ENCODE data around the gene OR2H1. TPM values are rescaled to one million over a fixed set of nuclear protein-coding genes. Genes with fewer than 3 reads are reported as not detected.

The OR2H1 gene
- total RNA-seq, 1 donor from 2014 or later: not detected

- intact Hi-C loops (cut with micrococcal nuclease): no loop called here
- no peak overlapping the region for H3K27ac Mint-ChIP-seq
- peaks cover 13% of the 10 kb centered on the region for H3K27me3 Mint-ChIP-seq (ENCODE audit: low read depth)
- no peaks in the 10 kb centered on the region for H3K36me3 Mint-ChIP-seq (ENCODE audit: low read depth)
- H3K4me3 Mint-ChIP-seq (ENCODE audit: low read depth): no peak overlapping the region
- no peaks in the 10 kb centered on the region for H3K4me1 Mint-ChIP-seq (ENCODE audit: low read depth)
- no peak for DNase-seq (ENCODE audit: low spot score)
- no peaks in the 10 kb centered on the region for H3K9me3 Mint-ChIP-seq
Measured at GRCh38 chr6:29502597-29502996, 45.6 kb downstream of the OR2H1 start.

GRCh38 chr6:29504961-29505360, 48.0 kb downstream of the OR2H1 start:
- Mint-ChIP-seq H3K4me1 (ENCODE audit: low read depth) (no peaks in the 10 kb centered on the region), H3K4me3 (ENCODE audit: low read depth) (no peak overlapping the region), H3K27ac (no peak overlapping the region), H3K36me3 (ENCODE audit: low read depth) (no peaks in the 10 kb centered on the region), H3K9me3 (no peaks in the 10 kb centered on the region), H3K27me3 (ENCODE audit: low read depth) (peaks cover 7% of the 10 kb centered on the region)
- no peak for DNase-seq (ENCODE audit: low spot score)
- intact Hi-C loops (cut with micrococcal nuclease): no loop called here

DNA sequence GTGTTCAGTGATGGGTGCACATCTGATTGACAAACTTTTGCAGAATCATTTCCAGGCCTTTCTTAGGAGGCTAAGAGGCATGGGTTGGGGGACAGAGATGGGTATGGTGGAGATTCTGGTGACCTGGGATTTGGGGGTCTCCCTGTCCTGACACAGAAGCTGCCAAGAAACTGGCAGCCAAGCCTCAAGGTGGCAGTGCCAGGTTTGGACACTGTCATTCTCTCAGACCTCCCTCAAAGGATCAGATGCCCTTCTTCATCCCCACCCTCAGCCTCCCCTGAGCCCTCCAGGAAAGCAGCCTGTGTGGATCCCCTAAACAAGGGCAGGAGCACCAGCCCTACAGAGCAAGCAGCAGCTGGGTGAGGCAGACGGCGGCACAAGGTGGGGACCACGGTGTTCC, 48.9 kb downstream of the OR2H1 start:
- Mint-ChIP-seq H3K36me3 (ENCODE audit: low read depth) (no peaks in the 10 kb centered on the region), H3K4me1 (ENCODE audit: low read depth) (no peaks in the 10 kb centered on the region), H3K9me3 (no peaks in the 10 kb centered on the region), H3K4me3 (ENCODE audit: low read depth) (no peak overlapping the region), H3K27me3 (ENCODE audit: low read depth) (peaks cover 12% of the 10 kb centered on the region), H3K27ac (no peak overlapping the region)
- DNase-seq (ENCODE audit: low spot score): no peak
- intact Hi-C loops (cut with micrococcal nuclease): no loop called here

DNA sequence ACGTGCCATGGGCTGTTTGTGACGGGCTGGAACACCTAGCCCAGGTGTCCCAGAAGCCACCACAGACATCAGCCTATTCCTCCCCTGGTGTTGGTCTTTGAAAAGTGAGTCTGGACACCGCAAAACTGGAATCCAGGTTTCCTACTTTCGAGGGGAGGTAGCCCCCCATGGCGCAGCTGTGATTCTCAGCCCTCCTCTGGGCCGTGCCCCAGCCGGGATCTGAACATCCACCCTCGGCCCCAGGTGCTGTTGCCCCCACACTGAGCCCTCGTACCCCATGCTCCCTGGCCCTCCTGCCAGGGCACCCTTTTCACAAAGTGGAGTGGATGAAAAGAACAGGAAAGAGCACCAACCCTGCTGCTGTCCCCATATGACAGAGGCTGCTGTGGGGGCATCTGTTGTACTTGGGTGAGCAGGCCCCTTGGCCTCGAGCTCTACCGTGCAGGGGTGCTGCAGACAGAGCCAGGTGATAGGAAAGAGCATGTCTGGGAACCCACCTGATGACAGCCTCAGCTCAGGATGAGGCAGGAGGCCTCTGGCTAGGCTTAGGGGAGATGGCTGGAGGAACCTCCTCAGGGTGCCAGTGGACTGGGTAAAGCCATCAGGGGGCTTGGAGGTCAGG, 49.6 kb downstream of the OR2H1 start:
- Mint-ChIP-seq H3K4me1 (ENCODE audit: low read depth) (no peaks in the 10 kb centered on the region), H3K27me3 (ENCODE audit: low read depth) (peaks cover 16% of the 10 kb centered on the region), H3K4me3 (ENCODE audit: low read depth) (no peak overlapping the region), H3K27ac (no peak overlapping the region), H3K36me3 (ENCODE audit: low read depth) (no peaks in the 10 kb centered on the region), H3K9me3 (no peaks in the 10 kb centered on the region)
- DNase-seq (ENCODE audit: low spot score): no peak
- intact Hi-C loops (cut with micrococcal nuclease): no loop called here

DNA sequence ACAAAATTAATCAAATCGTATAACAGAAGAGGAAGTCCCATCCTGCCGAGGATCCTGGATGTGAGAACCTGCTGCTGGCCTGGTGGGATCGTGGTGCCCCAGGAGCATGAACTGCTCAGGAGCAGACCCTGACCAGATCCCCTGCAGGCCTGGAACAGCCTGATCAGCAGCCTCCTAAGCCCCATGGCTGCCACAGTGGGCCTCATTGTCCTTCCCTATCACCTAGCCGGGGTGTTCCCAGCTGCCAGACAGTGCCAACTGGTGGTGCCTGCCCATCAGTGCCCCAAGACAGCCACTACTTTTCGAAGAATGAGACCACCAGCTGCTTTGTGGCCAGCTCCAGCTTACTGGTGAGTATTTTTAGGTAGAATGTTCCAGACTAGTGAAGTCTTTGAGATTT, 50.4 kb downstream of the OR2H1 start:
- no peak overlapping the region for H3K27ac Mint-ChIP-seq

GRCh38 chr6:29509239-29509638, 52.3 kb downstream of the OR2H1 start:
- Mint-ChIP-seq H3K36me3 (ENCODE audit: low read depth) (no peaks in the 10 kb centered on the region), H3K4me1 (ENCODE audit: low read depth) (no peaks in the 10 kb centered on the region), H3K27ac (no peak overlapping the region), H3K9me3 (no peaks in the 10 kb centered on the region), H3K4me3 (ENCODE audit: low read depth) (no peak overlapping the region), H3K27me3 (ENCODE audit: low read depth) (peaks cover 17% of the 10 kb centered on the region)
- intact Hi-C loops (cut with micrococcal nuclease): no loop called here
- DNase-seq (ENCODE audit: low spot score): no peak

More for the DNA sequence above, 50.4 kb downstream of the OR2H1 start:
- H3K27me3 Mint-ChIP-seq (ENCODE audit: low read depth): peaks cover 16% of the 10 kb centered on the region
- H3K9me3 Mint-ChIP-seq: no peaks in the 10 kb centered on the region
- H3K36me3 Mint-ChIP-seq (ENCODE audit: low read depth): no peaks in the 10 kb centered on the region
- no peaks in the 10 kb centered on the region for H3K4me1 Mint-ChIP-seq (ENCODE audit: low read depth)
- DNase-seq (ENCODE audit: low spot score): no peak
- no peak overlapping the region for H3K4me3 Mint-ChIP-seq (ENCODE audit: low read depth)
- intact Hi-C loops (cut with micrococcal nuclease): no loop called here

GRCh38 chr6:29509711-29510110, 52.8 kb downstream of the OR2H1 start:
- Mint-ChIP-seq H3K36me3 (ENCODE audit: low read depth) (no peaks in the 10 kb centered on the region), H3K27me3 (ENCODE audit: low read depth) (peaks cover 20% of the 10 kb centered on the region), H3K9me3 (no peaks in the 10 kb centered on the region), H3K27ac (no peak overlapping the region), H3K4me1 (ENCODE audit: low read depth) (no peaks in the 10 kb centered on the region), H3K4me3 (ENCODE audit: low read depth) (no peak overlapping the region)
- intact Hi-C loops (cut with micrococcal nuclease): no loop called here
- no peak for DNase-seq (ENCODE audit: low spot score)

- no peaks in the 10 kb centered on the region for H3K9me3 Mint-ChIP-seq
- no peak overlapping the region for H3K4me3 Mint-ChIP-seq (ENCODE audit: low read depth)
- H3K4me1 Mint-ChIP-seq (ENCODE audit: low read depth): no peaks in the 10 kb centered on the region
- intact Hi-C loops (cut with micrococcal nuclease): no loop called here
- no peaks in the 10 kb centered on the region for H3K36me3 Mint-ChIP-seq (ENCODE audit: low read depth)
- peaks cover 23% of the 10 kb centered on the region for H3K27me3 Mint-ChIP-seq (ENCODE audit: low read depth)
- no peak overlapping the region for H3K27ac Mint-ChIP-seq
- DNase-seq (ENCODE audit: low spot score): no peak
Measured at GRCh38 chr6:29510202-29510601, 53.2 kb downstream of the OR2H1 start.

GRCh38 chr6:29510746-29511300, 53.9 kb downstream of the OR2H1 start:
- Mint-ChIP-seq H3K9me3 (no peaks in the 10 kb centered on the region), H3K27me3 (ENCODE audit: low read depth) (peaks cover 23% of the 10 kb centered on the region), H3K36me3 (ENCODE audit: low read depth) (no peaks in the 10 kb centered on the region), H3K4me3 (ENCODE audit: low read depth) (no peak overlapping the region), H3K27ac (no peak overlapping the region), H3K4me1 (ENCODE audit: low read depth) (peaks cover 1% of the 10 kb centered on the region)
- intact Hi-C loops (cut with micrococcal nuclease): no loop called here
- DNase-seq (ENCODE audit: low spot score): no peak

Other genes with a start within 250 kb of the OR2H1 start
- gene OR14J1, start 155.5 kb upstream of the OR2H1 start, total RNA-seq: not detected in 2 replicates
- gene OR5V1, start 88.3 kb upstream of the OR2H1 start, total RNA-seq: not detected in 2 replicates
- gene OR12D3, start 81.9 kb upstream of the OR2H1 start, total RNA-seq: not detected in 2 replicates
- gene OR12D2, start 61.5 kb upstream of the OR2H1 start, total RNA-seq: not detected in 2 replicates
- gene OR12D1, start 42.2 kb upstream of the OR2H1 start, total RNA-seq: not detected in 2 replicates
- not detected in 2 replicates for gene OR10C1, start 17.8 kb upstream of the OR2H1 start, total RNA-seq
- not detected in 2 replicates for gene OR11A1, start 84 bp upstream of the OR2H1 start, total RNA-seq
- not detected in 2 replicates for gene MAS1L, start 30.8 kb downstream of the OR2H1 start, total RNA-seq
- 0.34 TPM in 2 replicates for gene UBD, start 102.6 kb downstream of the OR2H1 start, total RNA-seq
- gene OR2H2, start 128.0 kb downstream of the OR2H1 start, total RNA-seq: not detected in 2 replicates
- 17.0 and 21.1 TPM in 2 replicates for gene GABBR1, start 176.0 kb downstream of the OR2H1 start, total RNA-seq
- not detected in 2 replicates for gene MOG, start 199.9 kb downstream of the OR2H1 start, total RNA-seq
- gene ZFP57, start 224.0 kb downstream of the OR2H1 start, total RNA-seq: 2.6 and 3.0 TPM in 2 replicates

Data from activated T-helper 2 cell treated with anti-CD3 and anti-CD28 coated beads, Interferon-gamma antibody, Interleukin-2, Interleukin-4, amounts not matched to agents 10 μg/mL and 5 μg/mL and 100 μg/mL, durations not matched to agents 14 hours and 24 hours and 36 hours (primary cell).